Cortex of kidney (tissue), 1 donor: ENCODE data around the gene PPP2R2C.

Source experiments
- DNase-seq: peaks from one replicate; lab custom pipeline; 2025; lab: John Stamatoyannopoulos, UW

Gene PPP2R2C

GRCh38 chr4:6329478-6330383 is 142.7 kb downstream of the PPP2R2C start:
- no peak for DNase-seq

DNA sequence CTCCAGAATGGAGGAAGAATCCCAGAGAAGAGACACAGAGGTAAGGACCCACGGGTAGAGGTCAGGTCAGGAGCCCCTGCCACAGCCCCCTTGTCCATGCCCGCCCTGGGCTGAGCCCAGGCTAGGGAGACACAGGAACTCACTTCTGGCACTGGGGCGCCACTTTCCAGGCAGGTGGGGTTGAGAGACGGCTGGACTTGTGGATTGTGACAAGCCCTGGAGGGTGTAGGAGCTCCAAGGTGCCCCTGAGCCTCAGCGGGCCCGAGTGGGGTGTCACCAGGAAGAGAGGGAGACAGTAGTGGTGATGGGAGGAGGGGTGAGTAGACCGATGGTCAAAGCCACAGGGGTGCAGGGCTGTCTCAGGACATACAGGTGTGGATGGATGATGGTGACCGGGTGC is 143.9 kb downstream of the PPP2R2C start:
- DNase-seq, result no peak

GRCh38 chr4:6327220-6327917 is 145.0 kb downstream of the PPP2R2C start:
- no peak for DNase-seq

GRCh38 chr4:6326312-6327060 is 145.9 kb downstream of the PPP2R2C start:
- no peak for DNase-seq

DNA sequence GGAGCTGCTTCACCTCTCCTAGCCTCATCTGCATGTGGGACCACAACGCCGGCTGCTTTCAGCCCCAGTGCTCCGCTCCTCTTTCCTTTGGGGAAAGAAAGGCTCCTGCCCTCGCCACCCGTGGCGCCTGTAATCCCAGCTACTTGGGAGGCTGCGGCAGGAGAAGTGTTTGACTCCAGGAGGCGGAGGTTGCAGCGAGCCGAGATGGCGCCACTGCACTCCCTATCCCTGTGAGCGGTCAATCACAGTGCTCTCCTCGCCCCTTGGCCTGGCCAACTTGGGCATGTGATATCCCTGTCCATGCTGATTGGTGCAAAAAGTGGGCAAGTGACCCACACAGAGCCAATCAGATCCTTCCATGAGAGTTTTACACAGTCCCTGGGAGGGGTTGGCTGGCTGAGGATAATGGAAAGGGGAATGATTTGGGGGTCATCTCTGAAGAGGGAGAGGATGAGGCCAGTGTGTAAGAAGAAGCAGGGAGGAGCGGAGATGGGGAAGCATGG is 146.6 kb downstream of the PPP2R2C start:
- DNase-seq, result no peak

GRCh38 chr4:6324999-6325787 is 147.2 kb downstream of the PPP2R2C start:
- no peak for DNase-seq

DNA sequence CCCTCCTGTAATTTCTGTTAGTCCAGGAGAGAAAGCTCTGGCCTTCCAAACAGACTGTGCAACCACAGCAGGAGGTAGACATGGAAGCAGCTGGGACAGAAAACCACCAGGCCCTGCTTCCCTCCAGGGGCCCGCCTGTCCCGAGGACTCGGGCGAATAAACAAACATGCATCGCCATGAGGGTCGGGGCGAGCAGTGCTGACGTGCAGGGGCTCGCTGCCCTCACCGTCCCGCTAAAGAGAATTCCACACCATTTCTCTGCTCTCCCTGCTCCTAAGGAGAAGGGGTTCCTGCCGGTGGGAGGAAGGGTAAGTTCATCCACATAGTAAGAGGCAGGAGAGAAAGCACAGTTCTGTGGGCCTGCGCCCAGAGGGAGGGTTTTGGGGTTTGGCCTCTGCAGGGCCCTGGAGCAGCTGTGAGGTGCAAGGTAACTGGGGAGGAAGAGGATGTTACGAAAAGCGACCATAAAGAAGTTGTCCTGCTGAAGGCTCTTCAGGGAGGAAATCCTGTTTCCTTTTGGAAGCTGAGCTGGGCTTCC is 147.9 kb downstream of the PPP2R2C start:
- no peak for DNase-seq

GRCh38 chr4:6322761-6323566 is 149.4 kb downstream of the PPP2R2C start:
- DNase-seq, result no peak

DNA sequence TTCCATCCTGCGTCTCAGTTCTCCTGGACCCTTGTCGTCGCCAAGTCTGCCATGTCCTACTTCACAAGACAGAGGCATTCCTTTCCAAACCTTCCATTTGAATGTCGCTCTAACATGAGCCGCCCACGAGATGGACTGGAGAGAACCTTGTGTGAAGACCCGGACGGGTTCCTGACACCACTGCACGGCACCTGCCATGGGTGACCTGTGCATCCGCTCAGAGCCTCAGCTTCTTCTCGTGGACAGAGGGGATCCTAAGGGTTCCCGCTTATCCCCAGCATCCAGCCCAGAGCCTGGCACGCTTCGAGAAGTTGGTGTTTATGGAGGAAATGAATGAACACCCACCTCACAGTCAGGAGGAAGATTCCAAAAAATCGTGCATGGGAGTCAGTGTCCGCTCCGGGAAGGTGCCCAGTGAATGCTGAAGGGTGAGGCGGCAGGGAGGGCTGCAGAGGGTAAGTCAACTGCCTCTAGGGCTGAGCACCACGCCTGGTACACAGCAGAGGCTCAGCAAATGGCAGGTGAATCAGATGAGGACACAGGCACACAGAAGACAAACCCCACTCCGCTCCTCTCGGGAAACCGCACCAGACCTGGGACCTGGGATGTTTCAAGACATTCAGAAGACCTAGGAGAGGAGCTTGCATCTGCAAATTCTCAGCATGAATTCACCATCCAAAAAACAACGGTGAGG is 150.2 kb downstream of the PPP2R2C start:
- DNase-seq, result no peak

GRCh38 chr4:6321361-6321760 is 151.1 kb downstream of the PPP2R2C start:
- DNase-seq, result no peak

DNA sequence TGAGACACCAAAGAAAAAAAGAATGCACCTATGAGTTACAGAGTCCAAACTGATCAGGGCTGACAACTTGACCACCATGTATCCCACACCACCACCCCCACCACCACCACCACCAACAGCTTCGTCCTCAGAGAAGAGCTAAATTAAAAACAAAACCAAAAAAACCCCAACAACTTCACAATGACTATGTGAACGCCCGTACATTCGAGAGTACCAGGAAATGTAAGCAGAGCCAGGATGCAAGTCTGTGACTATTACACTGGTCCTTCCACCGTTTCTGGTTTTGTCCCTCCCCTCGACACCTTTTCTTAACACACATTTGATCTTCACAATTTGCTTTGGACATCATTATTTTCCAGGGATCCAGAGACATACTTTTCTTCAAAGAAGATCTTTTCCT is 151.8 kb downstream of the PPP2R2C start:
- DNase-seq, result no peak

DNA sequence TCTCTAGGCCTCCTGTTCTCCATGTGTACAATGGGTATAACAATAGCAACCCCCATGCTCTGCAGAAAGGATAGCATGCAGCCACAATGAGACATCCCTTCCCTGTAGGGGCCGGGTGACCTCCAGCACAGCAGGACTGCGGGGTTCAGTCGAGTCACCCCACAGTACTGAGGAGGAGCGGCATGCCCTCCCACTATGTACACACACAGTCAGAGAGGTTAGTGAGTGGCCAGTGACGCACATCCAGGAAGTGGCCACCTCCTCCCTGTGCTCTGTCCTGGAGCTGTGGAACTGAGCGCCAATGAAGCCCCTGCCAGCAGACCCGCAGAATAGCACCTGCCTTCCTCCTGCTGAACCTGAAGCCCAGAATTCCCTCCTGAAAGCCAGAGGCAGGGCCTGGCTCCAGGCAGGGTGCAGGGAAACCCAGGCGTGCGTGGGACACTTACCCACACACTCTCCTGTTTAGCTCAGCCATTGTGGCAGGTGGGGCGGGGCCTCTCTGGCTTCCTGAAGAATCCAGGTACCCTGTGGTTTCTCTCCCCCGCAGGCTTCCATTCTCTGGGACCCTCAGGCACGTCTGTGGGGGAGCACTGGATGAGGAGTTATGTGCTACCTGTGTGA is 152.8 kb downstream of the PPP2R2C start:
- no peak for DNase-seq

- DNase-seq, result no peak
These were observed 154.2 kb downstream of the PPP2R2C start for GRCh38 chr4:6318206-6318605.

GRCh38 chr4:6316461-6317003 is 155.9 kb downstream of the PPP2R2C start:
- no peak for DNase-seq

- no peak for DNase-seq
These were observed 159.2 kb downstream of the PPP2R2C start for GRCh38 chr4:6313216-6313615.

GRCh38 chr4:6309777-6310176 is 162.6 kb downstream of the PPP2R2C start:
- DNase-seq, result no peak

DNA sequence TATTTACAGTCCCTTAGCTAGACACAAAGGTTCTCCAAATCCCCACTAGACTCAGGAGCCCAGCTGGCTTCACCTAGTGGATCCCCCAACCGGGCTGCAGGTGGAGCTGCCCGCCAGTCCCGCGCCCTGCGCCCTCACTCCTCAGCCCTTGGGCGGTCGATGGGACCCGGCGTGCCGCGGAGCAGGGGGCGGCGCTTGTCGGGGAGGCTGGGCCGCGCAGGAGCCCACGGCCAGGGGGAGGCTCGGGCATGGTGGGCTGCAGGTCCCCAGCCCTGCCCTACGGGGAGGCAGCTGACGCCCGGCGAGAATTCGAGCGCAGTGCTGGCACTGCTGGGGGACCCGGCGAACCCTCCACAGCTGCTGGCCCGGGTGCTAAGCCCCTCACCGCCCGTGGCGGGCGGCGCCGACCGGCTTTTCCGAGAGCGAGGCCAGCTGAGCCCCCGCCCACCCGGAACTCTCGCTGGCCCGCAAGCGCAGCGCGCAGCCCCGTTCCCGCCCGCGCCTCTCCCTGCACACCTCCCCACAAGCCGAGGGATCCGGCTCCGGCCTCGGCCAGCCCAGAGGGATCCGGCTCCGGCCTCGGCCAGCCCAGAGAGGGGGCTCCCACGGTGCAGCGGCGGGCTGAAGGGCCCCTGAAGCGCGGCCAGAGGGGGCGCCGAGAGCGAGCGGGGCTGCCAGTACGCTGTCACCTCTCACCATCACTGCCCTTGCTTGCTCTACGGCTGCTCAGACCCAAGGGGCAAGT is 163.3 kb downstream of the PPP2R2C start:
- DNase-seq, result no peak

GRCh38 chr4:6307891-6308290 is 164.5 kb downstream of the PPP2R2C start:
- DNase-seq, result no peak
